ENCODE results near the gene VARS2.

- TF ChIP-seq CTCF (IDR thresholded peaks at IDR 0.05; ENCODE audit: low read depth, low read length, missing input control) (no peak), MAX (IDR thresholded peaks at IDR 0.05) (no peak), TAF1 (conservative IDR thresholded peaks at IDR 0.05) (no peak), HNF4A (conservative IDR thresholded peaks at IDR 0.05) (no peak), JUND (IDR thresholded peaks at IDR 0.05) (no peak), RAD21 (IDR thresholded peaks at IDR 0.05) (no peak), EGR1 (IDR thresholded peaks at IDR 0.05; ENCODE audit: low read depth in 2 of 2) (no peak), YY1 (IDR thresholded peaks at IDR 0.05) (no peak), GABPA (IDR thresholded peaks at IDR 0.05 in 1 of 2, conservative IDR thresholded peaks at IDR 0.05 in 1 of 2) (no peak), ATF3 (IDR thresholded peaks at IDR 0.05) (no peak)
- TF ChIP-seq, protein P1, sequence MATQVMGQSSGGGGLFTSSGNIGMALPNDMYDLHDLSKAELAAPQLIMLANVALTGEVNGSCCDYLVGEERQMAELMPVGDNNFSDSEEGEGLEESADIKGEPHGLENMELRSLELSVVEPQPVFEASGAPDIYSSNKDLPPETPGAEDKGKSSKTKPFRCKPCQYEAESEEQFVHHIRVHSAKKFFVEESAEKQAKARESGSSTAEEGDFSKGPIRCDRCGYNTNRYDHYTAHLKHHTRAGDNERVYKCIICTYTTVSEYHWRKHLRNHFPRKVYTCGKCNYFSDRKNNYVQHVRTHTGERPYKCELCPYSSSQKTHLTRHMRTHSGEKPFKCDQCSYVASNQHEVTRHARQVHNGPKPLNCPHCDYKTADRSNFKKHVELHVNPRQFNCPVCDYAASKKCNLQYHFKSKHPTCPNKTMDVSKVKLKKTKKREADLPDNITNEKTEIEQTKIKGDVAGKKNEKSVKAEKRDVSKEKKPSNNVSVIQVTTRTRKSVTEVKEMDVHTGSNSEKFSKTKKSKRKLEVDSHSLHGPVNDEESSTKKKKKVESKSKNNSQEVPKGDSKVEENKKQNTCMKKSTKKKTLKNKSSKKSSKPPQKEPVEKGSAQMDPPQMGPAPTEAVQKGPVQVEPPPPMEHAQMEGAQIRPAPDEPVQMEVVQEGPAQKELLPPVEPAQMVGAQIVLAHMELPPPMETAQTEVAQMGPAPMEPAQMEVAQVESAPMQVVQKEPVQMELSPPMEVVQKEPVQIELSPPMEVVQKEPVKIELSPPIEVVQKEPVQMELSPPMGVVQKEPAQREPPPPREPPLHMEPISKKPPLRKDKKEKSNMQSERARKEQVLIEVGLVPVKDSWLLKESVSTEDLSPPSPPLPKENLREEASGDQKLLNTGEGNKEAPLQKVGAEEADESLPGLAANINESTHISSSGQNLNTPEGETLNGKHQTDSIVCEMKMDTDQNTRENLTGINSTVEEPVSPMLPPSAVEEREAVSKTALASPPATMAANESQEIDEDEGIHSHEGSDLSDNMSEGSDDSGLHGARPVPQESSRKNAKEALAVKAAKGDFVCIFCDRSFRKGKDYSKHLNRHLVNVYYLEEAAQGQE (IDR thresholded peaks at IDR 0.05) = no peak
- TF ChIP-seq, protein P2, sequence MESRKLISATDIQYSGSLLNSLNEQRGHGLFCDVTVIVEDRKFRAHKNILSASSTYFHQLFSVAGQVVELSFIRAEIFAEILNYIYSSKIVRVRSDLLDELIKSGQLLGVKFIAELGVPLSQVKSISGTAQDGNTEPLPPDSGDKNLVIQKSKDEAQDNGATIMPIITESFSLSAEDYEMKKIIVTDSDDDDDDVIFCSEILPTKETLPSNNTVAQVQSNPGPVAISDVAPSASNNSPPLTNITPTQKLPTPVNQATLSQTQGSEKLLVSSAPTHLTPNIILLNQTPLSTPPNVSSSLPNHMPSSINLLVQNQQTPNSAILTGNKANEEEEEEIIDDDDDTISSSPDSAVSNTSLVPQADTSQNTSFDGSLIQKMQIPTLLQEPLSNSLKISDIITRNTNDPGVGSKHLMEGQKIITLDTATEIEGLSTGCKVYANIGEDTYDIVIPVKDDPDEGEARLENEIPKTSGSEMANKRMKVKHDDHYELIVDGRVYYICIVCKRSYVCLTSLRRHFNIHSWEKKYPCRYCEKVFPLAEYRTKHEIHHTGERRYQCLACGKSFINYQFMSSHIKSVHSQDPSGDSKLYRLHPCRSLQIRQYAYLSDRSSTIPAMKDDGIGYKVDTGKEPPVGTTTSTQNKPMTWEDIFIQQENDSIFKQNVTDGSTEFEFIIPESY (IDR thresholded peaks at IDR 0.05) = no peak
Observed at GRCh38 chr6:30937265-30937664, 23.2 kb downstream of the VARS2 start.
